NK-92 (cell line): ENCODE measurements around the gene CSTPP1.
"Not testable (repeated sequence)": the region's sequence is repeated elsewhere in the genome, so short reads cannot be mapped to it uniquely, and the experiment has no call there.

Source experiments
- DNase-seq: peaks from one replicate; lab custom pipeline; 2025; ENCODE audit not compliant: unreplicated experiment; lab: John Stamatoyannopoulos, UW

CSTPP1 gene

DNA sequence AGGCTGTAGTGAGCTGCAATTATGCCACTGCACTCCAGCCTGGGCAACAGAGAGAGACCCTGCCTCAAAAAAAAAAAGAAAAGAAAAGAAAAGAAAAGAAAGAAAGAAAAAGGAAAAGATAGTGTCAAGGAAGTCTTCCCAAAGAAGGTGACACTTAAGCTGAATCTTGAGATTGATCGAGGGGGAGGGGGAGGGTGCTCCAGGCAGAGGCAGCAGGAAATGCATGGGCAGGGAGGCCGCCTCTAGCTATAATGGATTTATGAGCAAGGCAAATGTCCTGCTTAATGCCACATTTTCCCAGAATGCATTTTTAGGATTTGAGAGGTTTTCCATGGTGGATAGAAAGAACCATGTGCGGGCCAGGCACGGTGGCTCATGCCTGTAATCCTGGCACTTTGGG, 264.5 kb downstream of the CSTPP1 start:
- no peak for DNase-seq

DNA sequence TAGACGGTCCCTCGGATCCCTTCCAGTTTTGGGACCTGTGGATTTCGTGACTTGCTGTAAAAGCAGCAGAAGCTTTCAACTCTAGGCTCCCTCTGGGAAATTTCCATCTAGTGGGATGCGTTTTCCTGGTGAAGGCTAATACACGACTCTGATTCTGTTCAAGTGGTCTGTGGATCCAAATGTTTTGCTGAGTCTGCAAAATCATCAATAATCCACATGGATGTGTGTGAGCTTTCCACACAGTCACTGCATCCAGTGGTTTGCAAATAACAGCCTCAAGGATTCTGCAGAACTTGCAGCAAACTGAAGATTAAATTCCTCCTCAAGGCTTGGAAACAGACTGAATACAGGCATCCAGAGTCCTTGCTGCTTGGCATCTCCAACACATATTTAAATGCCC, 266.0 kb downstream of the CSTPP1 start:
- no peak for DNase-seq

DNA sequence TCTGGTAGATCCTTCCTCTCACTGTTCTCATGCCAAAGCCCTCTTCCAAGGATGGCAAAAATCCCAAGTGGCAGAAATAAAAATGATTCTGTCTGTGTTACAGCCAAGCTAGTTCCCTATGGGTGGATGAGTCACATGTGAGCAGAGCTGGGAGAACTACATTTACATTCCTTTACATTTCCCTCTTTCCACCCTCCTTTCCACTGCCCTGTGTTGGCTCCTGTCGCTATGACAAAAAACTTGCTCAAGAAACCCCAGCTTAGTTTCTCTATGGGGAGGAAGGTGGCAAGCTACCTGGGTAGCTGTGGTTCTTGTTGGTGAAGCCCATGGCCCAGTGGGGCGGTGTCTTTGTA, 268.1 kb downstream of the CSTPP1 start:
- no peak for DNase-seq

DNA sequence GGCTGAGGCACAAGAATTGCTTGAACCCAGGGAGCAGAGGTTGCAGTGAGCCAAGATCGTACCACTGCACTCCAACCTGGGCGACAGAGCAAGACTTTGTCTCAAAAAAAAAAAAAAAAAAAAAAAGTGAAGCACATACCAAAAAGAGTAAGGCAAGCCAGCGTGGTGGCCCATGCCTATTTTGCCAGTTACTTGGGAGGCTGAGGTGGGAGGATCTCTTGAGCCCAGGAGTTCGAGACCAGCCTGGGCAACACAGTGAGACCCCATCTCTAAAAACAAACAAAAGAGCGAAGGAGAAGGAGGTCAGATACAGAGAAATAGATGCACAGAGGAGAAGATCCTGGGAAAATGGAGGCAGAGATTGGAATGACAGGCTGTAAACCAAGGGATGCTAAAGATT, 270.0 kb downstream of the CSTPP1 start:
- not testable (repeated sequence) for DNase-seq

DNA sequence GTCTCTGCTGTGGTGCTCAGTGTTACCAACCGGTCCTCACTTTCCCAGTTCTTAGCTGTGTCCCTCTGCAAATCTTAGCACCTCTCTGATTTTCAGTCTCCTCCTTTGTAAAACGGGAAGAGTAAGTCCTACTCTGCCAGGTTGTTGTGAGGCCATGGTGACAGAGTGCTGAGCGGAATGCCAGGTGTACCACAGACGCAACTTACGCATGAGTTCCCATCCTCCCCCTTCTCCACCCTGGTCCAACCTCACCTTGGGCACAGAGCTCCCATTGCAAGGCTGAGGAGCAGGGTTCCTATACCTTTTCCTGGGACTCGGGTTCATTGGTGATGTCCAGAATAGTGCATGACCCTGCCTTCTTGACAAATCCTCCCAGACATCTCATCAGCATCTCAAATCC, 270.9 kb downstream of the CSTPP1 start:
- no peak for DNase-seq

DNA sequence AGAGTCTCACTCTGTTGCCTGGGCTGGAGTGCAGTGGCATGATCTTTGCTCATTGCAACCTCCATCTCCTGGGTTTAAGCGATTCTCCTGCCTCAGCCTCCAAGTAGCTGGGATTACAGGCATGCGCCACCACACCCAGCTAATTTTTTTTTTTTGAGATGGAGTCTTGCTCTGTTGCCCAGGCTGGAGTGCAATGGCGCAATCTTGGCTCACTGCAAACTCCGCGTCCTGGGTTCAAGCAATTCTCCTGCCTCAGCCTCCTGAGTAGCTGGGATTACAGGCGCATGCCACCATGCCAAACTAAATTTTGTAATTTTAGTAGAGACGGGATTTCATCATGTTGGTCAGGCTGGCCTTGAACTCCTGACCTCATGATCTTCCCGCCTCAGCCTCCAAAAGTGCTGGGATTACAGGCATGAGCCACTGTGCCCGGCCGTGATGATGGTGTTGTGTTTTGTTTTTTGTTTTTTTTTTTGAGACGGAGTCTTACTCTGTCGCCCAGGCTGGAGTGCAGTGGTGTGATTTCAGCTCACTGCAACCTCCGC, 271.5 kb downstream of the CSTPP1 start:
- not testable (repeated sequence) for DNase-seq

DNA sequence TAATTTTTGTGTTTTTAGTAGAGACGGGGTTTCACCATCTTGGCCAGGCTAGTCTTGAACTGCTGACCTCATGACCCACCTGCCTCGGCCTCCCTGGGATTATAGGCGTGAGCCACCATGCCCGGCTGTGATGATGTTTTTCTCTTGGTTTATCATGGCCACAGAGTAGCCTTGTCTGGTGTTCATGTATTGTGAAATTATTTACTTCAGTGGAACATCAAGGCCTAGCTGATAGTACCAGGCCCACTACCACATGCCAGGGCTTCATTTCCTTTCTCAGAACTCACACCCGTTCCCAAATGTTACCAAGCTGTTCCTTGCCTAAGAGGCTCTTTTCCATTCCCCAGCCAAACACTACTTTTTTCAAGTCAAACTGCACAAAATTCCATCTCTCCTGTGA, 272.1 kb downstream of the CSTPP1 start:
- no peak for DNase-seq
